Heart left ventricle (tissue), 13 donors: Measurements from ENCODE around the gene QSOX1.

Experiments
- CTCF ChIP-seq, 12 donors: fragments of 200-600 bp; sonication (generic) in 4 of 12; IDR thresholded peaks; one replicate each; pipeline versions ENCODE4 v1.5.0 to v1.8.0; 2018 to 2022; ENCODE audit warnings: antibody characterized with exemption in 12 of 12, mild to moderate bottlenecking in 5 of 12
- POLR2A ChIP-seq, 2 donors: fragments of 450-650 bp; IDR thresholded peaks; one replicate each; pipeline ENCODE4 v1.6.1; 2017; ENCODE audit warnings: antibody characterized with exemption in 2 of 2, mild to moderate bottlenecking in 2 of 2, moderate library complexity in 2 of 2
- donor health status: ischemic (EF 13 %, LVEDD 7.1; RV severe dilation, severe dysfunction).
- donor health status: DM: no; HTN: yes; CAD: no.
- donor health status: DM: no; HTN: no; CAD: no.
- donor health status: ischemic (EF 25% LVEDD 6.9; RV normal size, moderate dysfunction).
- donor health status: ischemic (EF 25% LVEDD 5.7; RV mildly dilated, moderate dysfunction).
- donor health status: ischemic (EF 35%, LVEDD 5.7; RV mildly dilated, moderate dysfunction).
- donor health status: nonischemic (EF 11% LVEDD 7.7; RV severe dilation, severe dysfunction).
- donor health status: DM: yes; HTN: yes; CAD: no.
- donor health status: PGD.
- donor health status: ischemic (EF 29% LVEDD 5.4; RV normal size, mild dysfunction).
- donor health status: nonischemic (EF 23%, LVEDD 6.1; RV moderate dilation, normal function).

DNA sequence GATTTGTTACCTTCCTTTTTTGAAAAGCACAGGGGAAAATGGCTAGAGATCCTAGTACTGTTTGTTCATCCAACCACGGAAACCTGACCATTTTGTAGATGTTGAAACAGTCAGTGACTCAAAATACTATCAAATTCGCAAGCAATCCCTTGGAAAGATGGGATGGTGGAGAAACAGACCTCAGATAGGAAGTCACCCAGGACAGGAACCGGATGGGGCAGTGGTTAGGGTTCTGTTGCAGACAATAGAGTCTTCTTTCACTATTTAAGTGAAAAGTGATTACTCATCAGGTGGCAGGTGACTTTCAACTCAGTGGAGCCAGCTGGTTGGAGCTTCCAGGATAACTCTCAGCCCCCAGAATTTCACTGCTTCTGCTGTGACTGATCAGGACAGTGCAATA, 92.4 kb downstream of the QSOX1 start:
- no peak for TF ChIP-seq CTCF (IDR thresholded peaks at IDR 0.05)
- no peak for TF ChIP-seq POLR2A (IDR thresholded peaks at IDR 0.05)
